ENCODE measurements around the gene LAIR2. TPM values are rescaled to one million over a fixed set of nuclear protein-coding genes. Genes with fewer than 3 reads are reported as not detected.

The LAIR2 gene
- total RNA-seq, 1 donor from 2014 or later, result not detected

DNA sequence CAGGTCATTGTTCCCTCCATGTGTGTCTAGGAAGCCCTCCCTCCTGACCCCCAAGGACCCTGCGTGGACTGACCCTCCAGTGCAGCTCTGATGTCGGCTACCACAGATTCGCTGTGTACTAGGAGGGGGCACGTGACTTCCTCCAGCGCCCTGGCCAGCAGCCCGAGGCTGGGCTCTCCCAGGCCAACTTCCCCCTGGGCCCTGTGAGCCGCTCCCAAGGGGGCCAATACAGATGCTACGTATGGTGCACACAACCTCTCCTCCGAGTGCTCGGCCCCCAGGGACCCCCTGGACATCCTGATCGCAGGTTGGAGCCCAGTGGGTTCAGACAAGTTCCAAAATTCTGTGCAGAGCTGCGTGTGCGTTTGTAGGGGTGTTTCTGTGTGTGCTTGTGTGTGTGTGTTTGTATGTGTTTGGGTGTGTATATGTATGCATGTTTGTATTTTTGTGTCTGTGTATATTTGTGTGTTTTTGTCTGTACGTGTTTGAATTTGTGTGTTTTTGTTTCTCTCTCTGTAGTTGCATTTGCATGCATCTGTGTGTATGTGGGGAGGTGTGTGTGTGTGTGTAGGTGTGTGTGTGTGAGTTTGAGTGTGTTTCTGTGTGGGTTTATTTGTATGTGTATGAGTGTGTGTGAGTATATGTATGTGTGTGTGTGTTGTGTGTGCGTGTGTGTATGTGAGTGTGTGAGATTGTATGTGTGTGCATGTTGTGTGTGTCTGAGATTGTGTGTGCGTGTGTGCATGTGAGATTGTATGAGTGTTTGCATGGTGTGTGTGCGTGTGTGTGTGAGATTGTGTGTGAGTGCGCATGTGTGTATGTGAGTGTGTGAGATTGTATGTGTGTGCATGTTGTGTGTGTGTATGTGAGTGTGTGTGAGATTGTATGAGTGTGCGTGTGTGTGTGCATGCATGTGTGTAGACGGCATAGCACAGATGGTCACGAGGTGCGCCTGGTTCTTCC, 49.6 kb downstream of the LAIR2 start:
- Histone ChIP-seq H3K4me1 (no peaks in the 10 kb centered on the region), H3K27me3 (ENCODE audit: low read depth) (peaks cover 32% of the 10 kb centered on the region), H3K9me3 (replicated peaks) (no peaks in the 10 kb centered on the region), H3K27ac (replicated peaks) (no peak overlapping the region), H3K4me3 (no peak overlapping the region), H3K36me3 (no peaks in the 10 kb centered on the region)
- TF ChIP-seq, protein P1, sequence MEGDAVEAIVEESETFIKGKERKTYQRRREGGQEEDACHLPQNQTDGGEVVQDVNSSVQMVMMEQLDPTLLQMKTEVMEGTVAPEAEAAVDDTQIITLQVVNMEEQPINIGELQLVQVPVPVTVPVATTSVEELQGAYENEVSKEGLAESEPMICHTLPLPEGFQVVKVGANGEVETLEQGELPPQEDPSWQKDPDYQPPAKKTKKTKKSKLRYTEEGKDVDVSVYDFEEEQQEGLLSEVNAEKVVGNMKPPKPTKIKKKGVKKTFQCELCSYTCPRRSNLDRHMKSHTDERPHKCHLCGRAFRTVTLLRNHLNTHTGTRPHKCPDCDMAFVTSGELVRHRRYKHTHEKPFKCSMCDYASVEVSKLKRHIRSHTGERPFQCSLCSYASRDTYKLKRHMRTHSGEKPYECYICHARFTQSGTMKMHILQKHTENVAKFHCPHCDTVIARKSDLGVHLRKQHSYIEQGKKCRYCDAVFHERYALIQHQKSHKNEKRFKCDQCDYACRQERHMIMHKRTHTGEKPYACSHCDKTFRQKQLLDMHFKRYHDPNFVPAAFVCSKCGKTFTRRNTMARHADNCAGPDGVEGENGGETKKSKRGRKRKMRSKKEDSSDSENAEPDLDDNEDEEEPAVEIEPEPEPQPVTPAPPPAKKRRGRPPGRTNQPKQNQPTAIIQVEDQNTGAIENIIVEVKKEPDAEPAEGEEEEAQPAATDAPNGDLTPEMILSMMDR (IDR thresholded peaks at IDR 0.05; ENCODE audit: borderline replicate concordance), result no peak
- intact Hi-C loops (cut with micrococcal nuclease), result no loop called here
- peak; percentile 28 for DNase-seq

GRCh38 chr19:54552913-54553310, 50.3 kb downstream of the LAIR2 start:
- no peaks in the 10 kb centered on the region for H3K9me3 ChIP-seq (replicated peaks)
- DNase-seq, result no peak
- peaks cover 38% of the 10 kb centered on the region for H3K27me3 ChIP-seq (ENCODE audit: low read depth)
- H3K4me3 ChIP-seq, result no peak overlapping the region
- no peak overlapping the region for H3K27ac ChIP-seq (replicated peaks)
- TF ChIP-seq, protein P1 (IDR thresholded peaks at IDR 0.05; ENCODE audit: borderline replicate concordance), result no peak
- no peaks in the 10 kb centered on the region for H3K4me1 ChIP-seq
- H3K36me3 ChIP-seq, result no peaks in the 10 kb centered on the region
- intact Hi-C loops (cut with micrococcal nuclease), result no loop called here

DNA sequence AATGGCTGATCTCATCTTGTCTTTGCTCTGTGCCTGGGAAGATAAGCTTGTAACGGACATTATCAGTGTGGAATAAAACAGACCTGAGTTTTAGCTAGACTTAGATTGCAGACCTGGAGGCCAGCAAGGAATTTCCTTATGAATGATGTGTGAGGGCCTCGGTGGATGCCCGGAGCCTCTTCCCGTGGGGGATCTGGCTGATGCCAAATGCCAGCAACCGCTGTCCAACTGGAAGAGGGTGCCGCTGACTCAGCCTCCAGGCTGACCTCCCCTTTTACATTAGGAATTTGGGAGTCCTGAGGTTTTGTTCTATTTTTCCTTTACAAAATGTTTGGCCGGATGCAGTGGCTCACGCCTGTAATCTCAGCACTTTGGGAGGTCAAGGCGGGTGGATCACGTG, 51.4 kb downstream of the LAIR2 start:
- no peaks in the 10 kb centered on the region for H3K9me3 ChIP-seq (replicated peaks)
- intact Hi-C loops (cut with micrococcal nuclease), result no loop called here
- no peaks in the 10 kb centered on the region for H3K4me1 ChIP-seq
- no peak overlapping the region for H3K4me3 ChIP-seq
- peaks cover 44% of the 10 kb centered on the region for H3K27me3 ChIP-seq (ENCODE audit: low read depth)
- TF ChIP-seq, protein P1 (IDR thresholded peaks at IDR 0.05; ENCODE audit: borderline replicate concordance), result no peak
- H3K36me3 ChIP-seq, result no peaks in the 10 kb centered on the region
- DNase-seq, result no peak
- no peak overlapping the region for H3K27ac ChIP-seq (replicated peaks)

GRCh38 chr19:54554896-54555295, 52.3 kb downstream of the LAIR2 start:
- Histone ChIP-seq H3K27me3 (ENCODE audit: low read depth) (peaks cover 44% of the 10 kb centered on the region), H3K4me3 (no peak overlapping the region), H3K4me1 (no peaks in the 10 kb centered on the region), H3K27ac (replicated peaks) (no peak overlapping the region), H3K9me3 (replicated peaks) (no peaks in the 10 kb centered on the region), H3K36me3 (no peaks in the 10 kb centered on the region)
- TF ChIP-seq, protein P1 (IDR thresholded peaks at IDR 0.05; ENCODE audit: borderline replicate concordance), result no peak
- no peak for DNase-seq
- intact Hi-C loops (cut with micrococcal nuclease), result no loop called here

- intact Hi-C loops (cut with micrococcal nuclease), result no loop called here
- Histone ChIP-seq H3K27me3 (ENCODE audit: low read depth) (peaks cover 44% of the 10 kb centered on the region), H3K27ac (replicated peaks) (no peak overlapping the region), H3K4me1 (no peaks in the 10 kb centered on the region), H3K4me3 (no peak overlapping the region), H3K36me3 (no peaks in the 10 kb centered on the region), H3K9me3 (replicated peaks) (no peaks in the 10 kb centered on the region)
- TF ChIP-seq, protein P1 (IDR thresholded peaks at IDR 0.05; ENCODE audit: borderline replicate concordance), result no peak
- DNase-seq, result no peak
These were observed 53.6 kb downstream of the LAIR2 start for GRCh38 chr19:54556194-54556593.

Data from left ventricle myocardium inferior (tissue), 1 donor.